BJ (cell line): Measurements from ENCODE around the gene HSDL2. TPM values are rescaled to one million over a fixed set of nuclear protein-coding genes. Genes with fewer than 3 reads are reported as not detected.

Experiments
- CTCF ChIA-PET: fragments of 350-600 bp; formaldehyde crosslinking; extraction: SDS; loops from one replicate; lab custom pipeline; 2021; ENCODE audit warnings: antibody characterized with exemption, inconsistent platforms; lab: Yijun Ruan, JAX
- POLR2A ChIA-PET: fragments of 300-600 bp; sonication (Branson Sonifier 250); formaldehyde crosslinking; extraction: SDS; loops from one replicate; lab custom pipeline; 2021; ENCODE audit warnings: antibody characterized with exemption; lab: Charles Lee
- DNase-seq: peaks from one replicate; pipeline ENCODE4 v3.0.0-alpha.2; 2011; ENCODE audit warnings: low read depth
- H3K27me3 ChIP-seq: 2 replicates; pipeline ENCODE4 v1.6.0; 2011; ENCODE audit warnings: low read length; ENCODE audit not compliant: control insufficient read depth, insufficient read depth
- H3K36me3 ChIP-seq: 2 replicates; pipeline ENCODE4 v1.5.1; 2011; ENCODE audit warnings: low read length; ENCODE audit not compliant: control insufficient read depth, insufficient read depth
- H3K4me3 ChIP-seq: 2 replicates; pipeline ENCODE4 v1.5.1; 2011; ENCODE audit warnings: low read depth, mild to moderate bottlenecking, control low read depth, low read length
- polyA plus RNA-seq: library from polyadenylated mRNA; depleted of rRNA; stranded (reverse); fragments of >200 nt; gene quantifications from 2 replicates; pipeline ENCODE4 v1.2.3, GENCODE V29; 2011
- TF ChIP-seq, protein P1 (sequence below): IDR thresholded peaks from 2 replicates; pipeline ENCODE4 v1.5.1; 2011; ENCODE audit warnings: low read depth, mild to moderate bottlenecking, control low read depth, inconsistent platforms, low read length, moderate library complexity; ENCODE audit not compliant: insufficient read depth

HSDL2 gene
- polyA plus RNA-seq, 1 experiment = 15.2 TPM

DNA sequence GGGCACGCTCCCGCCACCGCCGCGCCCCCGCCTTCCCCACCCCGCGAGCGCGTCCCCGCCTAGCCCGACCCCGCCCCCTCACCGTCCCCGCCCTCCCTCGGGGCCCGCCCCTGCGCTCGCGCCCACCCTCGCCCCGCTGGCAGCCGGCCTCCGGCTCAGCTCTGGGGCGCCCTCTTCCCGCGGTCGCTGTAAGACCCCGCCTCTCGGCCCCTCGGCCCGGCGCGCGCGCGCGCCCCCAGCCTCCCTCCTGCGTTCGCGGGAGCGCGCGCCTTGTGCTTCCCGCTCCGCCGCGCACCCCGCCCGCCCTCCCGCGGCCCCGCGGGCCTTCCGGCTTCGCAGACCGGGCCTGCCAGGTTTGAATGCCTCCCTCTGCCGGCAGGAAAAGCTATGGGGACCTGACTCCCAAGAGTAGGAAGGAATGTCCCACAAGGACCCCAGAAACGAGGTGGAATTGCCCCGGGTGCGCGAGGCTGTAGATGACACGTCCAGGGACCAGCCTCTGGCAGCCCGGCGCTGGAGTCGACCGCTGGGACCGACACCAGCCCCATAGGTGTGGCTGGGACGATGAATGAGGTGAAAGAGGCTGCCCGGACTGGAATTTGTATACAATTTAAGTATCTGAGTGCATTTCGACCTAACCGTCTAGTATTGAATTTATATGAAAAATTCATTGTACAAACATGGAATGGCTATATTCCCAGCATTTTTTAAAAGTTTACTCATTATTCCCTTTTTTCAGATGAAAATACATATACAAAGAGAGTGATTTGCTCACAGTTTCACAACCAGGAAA lies 46.1 kb upstream of the HSDL2 start:
- POLR2A ChIA-PET = interaction anchor here (0.6 to 0.7 kb wide), 3 partner anchors 18 to 283 kb away, joined by 3 read pairs; no protein-coding TSS in a partner anchor
- H3K4me3 ChIP-seq = peak overlapping the region; percentile 96
- TF ChIP-seq, protein P1, sequence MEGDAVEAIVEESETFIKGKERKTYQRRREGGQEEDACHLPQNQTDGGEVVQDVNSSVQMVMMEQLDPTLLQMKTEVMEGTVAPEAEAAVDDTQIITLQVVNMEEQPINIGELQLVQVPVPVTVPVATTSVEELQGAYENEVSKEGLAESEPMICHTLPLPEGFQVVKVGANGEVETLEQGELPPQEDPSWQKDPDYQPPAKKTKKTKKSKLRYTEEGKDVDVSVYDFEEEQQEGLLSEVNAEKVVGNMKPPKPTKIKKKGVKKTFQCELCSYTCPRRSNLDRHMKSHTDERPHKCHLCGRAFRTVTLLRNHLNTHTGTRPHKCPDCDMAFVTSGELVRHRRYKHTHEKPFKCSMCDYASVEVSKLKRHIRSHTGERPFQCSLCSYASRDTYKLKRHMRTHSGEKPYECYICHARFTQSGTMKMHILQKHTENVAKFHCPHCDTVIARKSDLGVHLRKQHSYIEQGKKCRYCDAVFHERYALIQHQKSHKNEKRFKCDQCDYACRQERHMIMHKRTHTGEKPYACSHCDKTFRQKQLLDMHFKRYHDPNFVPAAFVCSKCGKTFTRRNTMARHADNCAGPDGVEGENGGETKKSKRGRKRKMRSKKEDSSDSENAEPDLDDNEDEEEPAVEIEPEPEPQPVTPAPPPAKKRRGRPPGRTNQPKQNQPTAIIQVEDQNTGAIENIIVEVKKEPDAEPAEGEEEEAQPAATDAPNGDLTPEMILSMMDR = peak; percentile 71
- peak; percentile 64 for DNase-seq
- H3K27me3 ChIP-seq = no peaks in the 10 kb centered on the region
- CTCF ChIA-PET = interaction anchor here (0.5 to 1.6 kb wide), 16 partner anchors 8 to 302 kb away, joined by 3 to 7 read pairs (median 3); no protein-coding TSS in a partner anchor
- H3K36me3 ChIP-seq = no peaks in the 10 kb centered on the region

DNA sequence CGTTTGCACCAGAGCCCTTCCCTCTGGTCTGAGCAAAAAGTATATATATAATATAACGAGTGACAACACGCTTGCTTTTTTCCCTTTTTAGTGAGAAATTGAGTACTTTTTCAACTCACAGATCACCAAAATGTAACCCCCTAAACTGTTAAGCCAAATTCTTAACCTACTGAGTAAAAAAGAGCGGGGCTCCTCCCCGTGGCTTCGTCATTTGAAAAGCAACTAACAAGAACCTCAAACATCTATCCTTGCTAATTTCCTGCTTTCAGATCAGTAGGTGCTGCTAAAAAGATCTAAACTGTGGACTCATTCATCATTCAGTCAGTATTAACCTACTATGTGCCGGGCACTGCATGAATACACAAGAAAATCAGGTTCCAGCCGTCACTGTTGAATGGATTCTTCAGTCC lies 45.5 kb upstream of the HSDL2 start:
- Histone ChIP-seq H3K27me3 (no peaks in the 10 kb centered on the region), H3K4me3 (peak overlapping the region; percentile 69), H3K36me3 (no peaks in the 10 kb centered on the region)
- TF ChIP-seq, protein P1 = no peak
- no peak for DNase-seq
- ChIA-PET POLR2A (interaction anchor here (0.6 to 0.7 kb wide), 2 partner anchors 178 to 284 kb away, joined by 3 read pairs; no protein-coding TSS in a partner anchor), CTCF (interaction anchor here (1.1 to 1.2 kb wide), 4 partner anchors 8 to 250 kb away, joined by 3 to 5 read pairs (median 3); no protein-coding TSS in a partner anchor)

DNA sequence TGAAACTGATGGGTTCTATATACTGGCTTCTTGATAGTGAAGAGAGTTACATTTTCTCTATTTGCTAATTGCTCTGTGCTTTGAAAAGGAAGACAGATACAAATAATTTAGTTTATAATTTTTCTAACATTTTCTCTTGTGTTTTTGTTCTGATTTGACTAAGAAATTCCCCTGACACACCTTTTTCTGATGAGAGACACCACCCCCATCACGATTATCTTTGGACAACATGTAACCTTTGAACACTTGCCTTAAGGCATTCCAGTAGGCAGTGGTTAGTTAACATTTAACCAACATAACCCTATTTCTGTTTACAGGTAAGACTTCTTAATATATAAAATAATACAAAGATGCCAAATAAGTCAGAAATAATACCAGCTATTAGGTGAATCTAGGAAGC lies 42.4 kb upstream of the HSDL2 start:
- POLR2A ChIA-PET = no interaction called here
- no peak for DNase-seq
- TF ChIP-seq, protein P1 = no peak
- CTCF ChIA-PET = interaction anchor here (1.0 to 1.2 kb wide), 4 partner anchors 79 to 263 kb away, joined by 3 read pairs; no protein-coding TSS in a partner anchor
- Histone ChIP-seq H3K4me3 (no peak overlapping the region), H3K27me3 (no peaks in the 10 kb centered on the region), H3K36me3 (no peaks in the 10 kb centered on the region)

DNA sequence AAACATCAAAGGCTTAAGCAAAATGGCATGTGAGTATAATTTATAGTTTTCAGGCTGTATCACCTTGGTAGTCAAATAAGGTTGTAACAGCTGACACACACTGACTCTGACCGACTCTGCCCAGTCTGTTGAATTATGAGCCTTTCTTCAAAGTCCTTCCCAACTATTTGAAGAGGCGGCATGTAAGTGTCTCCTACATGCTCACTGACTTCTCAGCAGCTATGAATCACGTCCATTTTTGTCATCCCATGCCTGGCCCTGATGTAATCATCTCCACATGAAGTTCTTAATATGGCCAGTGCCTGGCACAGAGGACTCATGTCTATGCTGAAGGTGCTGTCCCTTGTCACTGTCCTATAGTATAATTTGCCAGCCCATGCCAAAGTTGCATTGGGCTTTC lies 41.3 kb upstream of the HSDL2 start:
- POLR2A ChIA-PET = no interaction called here
- no peak for DNase-seq
- CTCF ChIA-PET = interaction anchor here (1.4 kb wide), 1 partner anchor 367 kb away, joined by 3 read pairs; no protein-coding TSS in a partner anchor

DNA sequence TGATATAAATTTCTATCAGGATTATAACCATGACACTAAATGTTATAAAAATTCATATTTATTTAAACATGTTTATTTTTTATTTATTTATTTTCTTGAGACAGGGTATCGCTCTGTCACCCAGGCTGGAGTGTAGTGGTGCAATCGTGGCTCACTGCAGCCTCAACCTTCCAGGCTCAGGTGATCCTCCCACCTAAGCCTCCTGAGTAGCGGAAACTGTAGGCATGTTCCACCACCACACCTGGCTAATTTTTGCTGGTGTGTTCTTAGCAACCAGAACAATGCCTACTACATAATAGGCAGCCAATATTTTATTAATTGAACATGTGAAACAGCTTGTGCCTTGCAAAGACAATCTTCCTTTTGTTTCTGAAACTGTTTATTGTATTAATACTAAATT lies 40.0 kb upstream of the HSDL2 start:
- TF ChIP-seq, protein P1 = no peak
- Histone ChIP-seq H3K4me3 (no peak overlapping the region), H3K27me3 (no peaks in the 10 kb centered on the region), H3K36me3 (no peaks in the 10 kb centered on the region)
- CTCF ChIA-PET = no interaction called here
- POLR2A ChIA-PET = no interaction called here
- no peak for DNase-seq

More for the DNA sequence above, 41.3 kb upstream of the HSDL2 start:
- no peaks in the 10 kb centered on the region for H3K36me3 ChIP-seq
- no peaks in the 10 kb centered on the region for H3K27me3 ChIP-seq
- H3K4me3 ChIP-seq = no peak overlapping the region
- TF ChIP-seq, protein P1 = no peak
